Retina (tissue), 1 donor: ENCODE results near the gene CDK5RAP3.

Source experiments
- DNase-seq: peaks from one replicate; pipeline ENCODE4 v3.0.0-alpha.2; 2016

CDK5RAP3 gene

GRCh38 chr17:47949197-47949759, 21.6 kb upstream of the CDK5RAP3 start:
- DNase-seq, result peak; percentile 87

- no peak for DNase-seq
These were observed 21.0 kb upstream of the CDK5RAP3 start for GRCh38 chr17:47949946-47950345.

- no peak for DNase-seq
These were observed 20.5 kb upstream of the CDK5RAP3 start for GRCh38 chr17:47950448-47950847.

- DNase-seq, result no peak
These were observed 18.5 kb upstream of the CDK5RAP3 start for GRCh38 chr17:47952171-47953021.

GRCh38 chr17:47953909-47954308, 17.0 kb upstream of the CDK5RAP3 start:
- no peak for DNase-seq

GRCh38 chr17:47955497-47956461, 15.1 kb upstream of the CDK5RAP3 start:
- DNase-seq, result no peak

GRCh38 chr17:47956791-47957590, 13.9 kb upstream of the CDK5RAP3 start:
- no peak for DNase-seq

- no peak for DNase-seq
These were observed 13.1 kb upstream of the CDK5RAP3 start, which contains the start of gene PRR15L for GRCh38 chr17:47957591-47958490. PRR15L (minus strand) TSS chr17:47957883; CDS start chr17:47953234, 4,649 bp downstream.

- no peak for DNase-seq
These were observed 10.9 kb upstream of the CDK5RAP3 start for GRCh38 chr17:47959825-47960655.

- no peak for DNase-seq
These were observed 9.5 kb upstream of the CDK5RAP3 start for GRCh38 chr17:47961406-47961805.

- no peak for DNase-seq
These were observed 8.0 kb upstream of the CDK5RAP3 start for GRCh38 chr17:47962901-47963300.

GRCh38 chr17:47964856-47965255, 6.1 kb upstream of the CDK5RAP3 start:
- no peak for DNase-seq

GRCh38 chr17:47966079-47966519, 4.8 kb upstream of the CDK5RAP3 start:
- DNase-seq, result no peak

GRCh38 chr17:47967607-47968252, 3.2 kb upstream of the CDK5RAP3 start:
- no peak for DNase-seq

GRCh38 chr17:47968836-47969235, 2.1 kb upstream of the CDK5RAP3 start:
- DNase-seq, result no peak

GRCh38 chr17:47969930-47970724, 786 bp upstream of the CDK5RAP3 start:
- no peak for DNase-seq

- DNase-seq, result no peak
These were observed 2.6 kb downstream of the CDK5RAP3 start for GRCh38 chr17:47973541-47973940.

- no peak for DNase-seq
These were observed 4.4 kb downstream of the CDK5RAP3 start for GRCh38 chr17:47975189-47975822.
